IPS-18a (cell line): ENCODE results near the gene VPS13D.
A peak's percentile ranks its signal among the peaks of the same experiment; 100 is the strongest.
"Not testable (repeated sequence)": the region's sequence is repeated elsewhere in the genome, so short reads cannot be mapped to it uniquely, and the experiment has no call there.

Experiments
- H3K27ac ChIP-seq: one replicate; pipeline ENCODE4 v1.5.1; 2013; ENCODE audit warnings: low read length
- H3K27me3 ChIP-seq: one replicate; pipeline ENCODE4 v1.6.1; 2013; ENCODE audit warnings: mild to moderate bottlenecking, low read length; ENCODE audit not compliant: control insufficient read depth, insufficient read depth
- H3K36me3 ChIP-seq: one replicate; pipeline ENCODE4 v1.6.1; 2013; ENCODE audit warnings: low read depth, low read length; ENCODE audit not compliant: control insufficient read depth
- H3K4me1 ChIP-seq: one replicate; pipeline ENCODE4 v1.6.1; 2013; ENCODE audit warnings: low read depth, low read length; ENCODE audit not compliant: control insufficient read depth
- H3K4me3 ChIP-seq: one replicate; pipeline ENCODE4 v1.5.1; 2013; ENCODE audit warnings: low read length
- H3K9ac ChIP-seq: one replicate; pipeline ENCODE4 v1.6.1; 2013; ENCODE audit warnings: mild to moderate bottlenecking, low read length, moderate library complexity
- H3K9me3 ChIP-seq: one replicate; pipeline ENCODE4 v1.6.1; 2013; ENCODE audit warnings: low read depth, low read length; ENCODE audit not compliant: control insufficient read depth

VPS13D gene

GRCh38 chr1:12219800-12220199 lies 10.0 kb upstream of the VPS13D start:
- Histone ChIP-seq H3K27ac (no peak overlapping the region), H3K4me1 (no peaks in the 10 kb centered on the region), H3K27me3 (no peaks in the 10 kb centered on the region), H3K36me3 (no peaks in the 10 kb centered on the region), H3K4me3 (no peak overlapping the region), H3K9me3 (peaks cover 5% of the 10 kb centered on the region), H3K9ac (no peak overlapping the region)

GRCh38 chr1:12220890-12221289 lies 8.9 kb upstream of the VPS13D start:
- no peak overlapping the region for H3K27ac ChIP-seq
- no peaks in the 10 kb centered on the region for H3K36me3 ChIP-seq
- peaks cover 5% of the 10 kb centered on the region for H3K9me3 ChIP-seq
- no peak overlapping the region for H3K4me3 ChIP-seq
- no peaks in the 10 kb centered on the region for H3K27me3 ChIP-seq
- no peaks in the 10 kb centered on the region for H3K4me1 ChIP-seq
- H3K9ac ChIP-seq = no peak overlapping the region

- H3K9me3 ChIP-seq, H3K27me3 ChIP-seq, H3K4me3 ChIP-seq, H3K4me1 ChIP-seq, H3K36me3 ChIP-seq, H3K27ac ChIP-seq, H3K9ac ChIP-seq: not testable (repeated sequence)
These were observed 7.1 kb upstream of the VPS13D start for GRCh38 chr1:12222700-12223099.

- H3K9me3 ChIP-seq, H3K4me1 ChIP-seq, H3K36me3 ChIP-seq, H3K9ac ChIP-seq, H3K27ac ChIP-seq, H3K4me3 ChIP-seq, H3K27me3 ChIP-seq: not testable (repeated sequence)
These were observed 5.7 kb upstream of the VPS13D start for GRCh38 chr1:12224092-12224491.

GRCh38 chr1:12228979-12229378 lies 851 bp upstream of the VPS13D start:
- no peak overlapping the region for H3K27ac ChIP-seq

GRCh38 chr1:12229386-12229834 lies 420 bp upstream of the VPS13D start:
- no peak overlapping the region for H3K27ac ChIP-seq
- no peaks in the 10 kb centered on the region for H3K27me3 ChIP-seq
- no peak overlapping the region for H3K9ac ChIP-seq
- H3K4me1 ChIP-seq = peaks cover 9% of the 10 kb centered on the region
- no peak overlapping the region for H3K4me3 ChIP-seq
- H3K36me3 ChIP-seq = no peaks in the 10 kb centered on the region
- H3K9me3 ChIP-seq = no peaks in the 10 kb centered on the region

More at GRCh38 chr1:12228979-12229378, 851 bp upstream of the VPS13D start:
- Histone ChIP-seq H3K27me3 (no peaks in the 10 kb centered on the region), H3K4me3 (no peak overlapping the region), H3K9ac (no peak overlapping the region), H3K4me1 (peaks cover 9% of the 10 kb centered on the region), H3K9me3 (no peaks in the 10 kb centered on the region), H3K36me3 (no peaks in the 10 kb centered on the region)

- H3K9ac ChIP-seq = peak overlapping the region; percentile 52
- peaks cover 9% of the 10 kb centered on the region for H3K4me1 ChIP-seq
- no peaks in the 10 kb centered on the region for H3K9me3 ChIP-seq
- H3K27ac ChIP-seq = no peak overlapping the region
- peak overlapping the region; percentile 84 for H3K4me3 ChIP-seq
- H3K27me3 ChIP-seq = no peaks in the 10 kb centered on the region
- peaks cover 3% of the 10 kb centered on the region for H3K36me3 ChIP-seq
These were observed 882 bp downstream of the VPS13D start for GRCh38 chr1:12230549-12231275.

- Histone ChIP-seq H3K4me1 (peaks cover 9% of the 10 kb centered on the region), H3K27ac (no peak overlapping the region), H3K9me3 (no peaks in the 10 kb centered on the region), H3K9ac (no peak overlapping the region), H3K4me3 (peak overlapping the region; percentile 84), H3K27me3 (no peaks in the 10 kb centered on the region), H3K36me3 (peaks cover 3% of the 10 kb centered on the region)
These were observed 1.4 kb downstream of the VPS13D start for GRCh38 chr1:12231276-12231595.

GRCh38 chr1:12232221-12232620 lies 2.4 kb downstream of the VPS13D start:
- Histone ChIP-seq H3K9ac (no peak overlapping the region), H3K27ac (no peak overlapping the region), H3K36me3 (peaks cover 3% of the 10 kb centered on the region), H3K4me1 (peaks cover 9% of the 10 kb centered on the region), H3K27me3 (no peaks in the 10 kb centered on the region), H3K9me3 (no peaks in the 10 kb centered on the region), H3K4me3 (no peak overlapping the region)

- H3K36me3 ChIP-seq = peaks cover 6% of the 10 kb centered on the region
- no peaks in the 10 kb centered on the region for H3K27me3 ChIP-seq
- H3K9ac ChIP-seq = no peak overlapping the region
- peaks cover 19% of the 10 kb centered on the region for H3K4me1 ChIP-seq
- no peaks in the 10 kb centered on the region for H3K9me3 ChIP-seq
- no peak overlapping the region for H3K27ac ChIP-seq
- no peak overlapping the region for H3K4me3 ChIP-seq
These were observed 14.2 kb downstream of the VPS13D start for GRCh38 chr1:12244078-12244477.

GRCh38 chr1:12244585-12244984 lies 14.8 kb downstream of the VPS13D start:
- Histone ChIP-seq H3K36me3 (peaks cover 9% of the 10 kb centered on the region), H3K4me1 (peaks cover 24% of the 10 kb centered on the region), H3K4me3 (no peak overlapping the region), H3K27me3 (no peaks in the 10 kb centered on the region), H3K9ac (no peak overlapping the region), H3K27ac (no peak overlapping the region), H3K9me3 (no peaks in the 10 kb centered on the region)

- H3K4me3 ChIP-seq = no peak overlapping the region
- no peaks in the 10 kb centered on the region for H3K27me3 ChIP-seq
- no peak overlapping the region for H3K27ac ChIP-seq
- no peak overlapping the region for H3K9ac ChIP-seq
- H3K4me1 ChIP-seq = peaks cover 30% of the 10 kb centered on the region
- H3K9me3 ChIP-seq = no peaks in the 10 kb centered on the region
- peaks cover 11% of the 10 kb centered on the region for H3K36me3 ChIP-seq
These were observed 15.3 kb downstream of the VPS13D start for GRCh38 chr1:12245116-12245515.
